NCI-H2227 (cell line): Measurements from ENCODE around the gene UTP14A.
A peak's percentile ranks its signal among the peaks of the same experiment; 100 is the strongest.

Experiments
- DNase-seq: peaks from one replicate; lab custom pipeline; 2025; ENCODE audit not compliant: unreplicated experiment; lab: John Stamatoyannopoulos, UW

Gene UTP14A

DNA sequence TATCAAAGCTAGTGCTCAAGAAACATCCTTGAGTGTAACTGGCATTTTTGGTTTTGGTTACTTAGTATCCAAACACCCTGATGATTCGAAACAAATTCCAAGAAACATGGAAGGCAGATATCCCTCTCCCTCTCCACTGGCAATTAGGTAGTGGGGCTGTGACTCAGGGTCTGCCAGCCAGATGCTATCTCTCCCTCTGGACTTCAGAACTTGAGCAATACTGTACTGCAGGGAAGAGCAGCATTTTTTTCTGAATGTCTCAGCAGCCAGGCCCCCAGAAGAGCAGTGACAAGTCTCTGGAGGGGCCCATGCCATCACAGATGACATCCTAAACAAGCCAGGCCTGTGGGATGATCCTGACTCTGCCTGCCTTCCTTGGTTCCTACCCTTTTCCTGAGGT, 39.2 kb downstream of the UTP14A start:
- no peak for DNase-seq

DNA sequence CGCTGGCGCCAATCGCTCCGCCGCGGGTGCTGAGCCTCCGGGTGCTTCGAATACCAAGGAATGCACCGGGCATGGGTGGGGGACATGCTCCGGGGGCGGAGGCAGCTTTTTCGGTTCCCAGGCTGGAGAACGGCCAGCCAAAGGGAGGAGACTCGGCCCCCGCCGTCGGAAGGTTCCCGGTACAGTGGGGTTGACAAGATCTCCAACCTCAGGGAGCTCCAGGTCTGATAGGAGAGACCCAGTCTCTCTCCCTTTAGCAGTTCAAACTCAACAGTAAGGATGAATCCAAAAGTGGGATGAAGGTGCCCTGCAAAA, 47.3 kb downstream of the UTP14A start:
- no peak for DNase-seq

DNA sequence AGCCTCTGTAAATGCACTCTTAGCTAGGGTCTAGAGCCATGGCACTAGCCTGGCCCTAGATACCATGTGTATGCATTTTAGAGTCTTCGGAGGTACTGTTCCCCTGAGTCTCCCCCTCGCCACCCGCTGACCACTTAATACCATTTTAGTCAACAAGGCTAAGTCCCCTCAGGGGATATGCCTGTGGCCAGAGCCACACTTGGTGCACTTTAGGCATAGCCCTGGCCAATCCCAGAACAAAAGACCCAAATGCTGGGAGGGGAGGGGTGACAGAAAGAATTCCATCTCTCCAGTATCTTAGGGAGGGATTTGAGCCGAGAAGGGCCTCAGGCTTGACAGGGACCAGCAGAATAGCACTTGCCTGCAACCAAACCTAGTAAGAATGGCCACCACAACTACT, 47.9 kb downstream of the UTP14A start:
- no peak for DNase-seq

DNA sequence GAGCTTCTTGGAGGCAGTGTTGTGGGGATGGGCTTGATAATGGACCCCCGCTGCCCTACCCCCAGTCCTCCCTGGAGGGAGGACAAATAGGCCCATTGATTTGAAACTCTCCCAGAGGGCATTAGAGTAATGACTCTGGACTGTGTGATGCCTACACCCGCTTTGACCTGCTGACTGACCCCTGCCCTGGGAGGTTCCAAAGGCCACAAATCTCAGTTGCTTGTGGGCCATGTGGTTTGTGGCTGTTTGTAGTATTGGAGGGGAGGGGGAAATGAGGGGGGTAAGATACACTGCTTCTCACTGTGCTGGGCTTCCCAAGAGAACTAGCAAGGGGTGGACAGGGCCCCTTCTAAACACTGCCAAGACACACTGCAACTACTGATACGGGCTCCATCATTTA, 48.8 kb downstream of the UTP14A start:
- DNase-seq, result no peak

DNA sequence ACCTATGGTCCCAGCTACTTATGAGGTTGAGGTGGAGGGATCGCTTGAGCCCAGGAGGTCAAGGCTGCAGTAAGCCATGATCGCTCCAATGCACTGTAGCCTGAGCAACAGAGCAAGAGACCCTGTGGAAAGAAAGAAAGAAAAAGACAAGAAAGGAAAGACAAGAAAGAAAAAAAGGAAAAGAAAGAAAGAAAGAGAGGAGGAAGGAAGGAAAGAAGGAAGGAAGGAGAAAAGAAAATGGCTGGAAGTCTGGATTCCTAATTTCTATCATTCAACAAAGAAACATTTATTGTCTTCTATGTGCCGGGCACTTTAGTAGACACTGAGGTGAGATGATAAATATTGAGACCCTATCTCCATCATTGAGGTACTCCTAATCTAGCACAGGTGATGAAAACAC, 49.7 kb downstream of the UTP14A start:
- no peak for DNase-seq

DNA sequence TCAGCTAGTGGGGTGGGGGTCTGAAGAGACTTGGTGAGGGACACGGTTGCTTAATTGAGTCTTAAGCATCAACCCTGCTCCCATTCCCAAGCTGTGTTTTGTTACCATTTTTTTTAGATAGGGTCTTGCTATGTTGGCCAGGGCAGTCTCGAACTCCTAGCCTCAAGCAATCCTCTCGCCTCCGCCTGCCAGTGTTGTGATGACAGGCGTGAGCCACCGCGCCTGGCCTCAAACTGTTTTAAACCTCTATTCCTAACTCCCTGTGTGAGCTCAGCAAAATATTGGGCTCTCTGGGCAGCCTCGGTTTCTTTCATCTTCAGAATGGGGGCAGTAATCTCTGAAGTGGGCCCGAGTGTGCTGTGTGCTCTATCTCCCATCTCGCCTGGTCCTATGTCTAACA, 50.2 kb downstream of the UTP14A start:
- DNase-seq, result no peak

DNA sequence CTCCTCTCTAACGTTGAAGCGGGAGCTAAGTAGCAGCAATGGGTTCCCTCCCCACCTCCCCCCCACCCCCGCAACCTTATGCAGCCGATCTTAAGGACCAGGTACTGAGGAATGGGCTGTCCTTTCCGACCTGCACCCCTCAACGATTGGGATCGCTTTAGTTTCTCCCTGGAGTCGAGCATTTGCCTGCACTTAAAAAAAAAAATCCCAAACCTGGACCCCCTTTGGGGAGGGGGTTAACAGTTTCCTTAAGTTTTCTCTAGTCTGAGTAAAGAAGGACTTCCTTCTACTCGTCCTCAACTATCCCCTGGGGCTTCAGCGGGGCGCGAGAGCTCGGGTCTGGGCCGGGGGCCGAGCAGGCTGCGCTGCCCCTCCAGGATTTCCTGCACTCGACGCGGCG, 50.8 kb downstream of the UTP14A start:
- DNase-seq, result no peak

DNA sequence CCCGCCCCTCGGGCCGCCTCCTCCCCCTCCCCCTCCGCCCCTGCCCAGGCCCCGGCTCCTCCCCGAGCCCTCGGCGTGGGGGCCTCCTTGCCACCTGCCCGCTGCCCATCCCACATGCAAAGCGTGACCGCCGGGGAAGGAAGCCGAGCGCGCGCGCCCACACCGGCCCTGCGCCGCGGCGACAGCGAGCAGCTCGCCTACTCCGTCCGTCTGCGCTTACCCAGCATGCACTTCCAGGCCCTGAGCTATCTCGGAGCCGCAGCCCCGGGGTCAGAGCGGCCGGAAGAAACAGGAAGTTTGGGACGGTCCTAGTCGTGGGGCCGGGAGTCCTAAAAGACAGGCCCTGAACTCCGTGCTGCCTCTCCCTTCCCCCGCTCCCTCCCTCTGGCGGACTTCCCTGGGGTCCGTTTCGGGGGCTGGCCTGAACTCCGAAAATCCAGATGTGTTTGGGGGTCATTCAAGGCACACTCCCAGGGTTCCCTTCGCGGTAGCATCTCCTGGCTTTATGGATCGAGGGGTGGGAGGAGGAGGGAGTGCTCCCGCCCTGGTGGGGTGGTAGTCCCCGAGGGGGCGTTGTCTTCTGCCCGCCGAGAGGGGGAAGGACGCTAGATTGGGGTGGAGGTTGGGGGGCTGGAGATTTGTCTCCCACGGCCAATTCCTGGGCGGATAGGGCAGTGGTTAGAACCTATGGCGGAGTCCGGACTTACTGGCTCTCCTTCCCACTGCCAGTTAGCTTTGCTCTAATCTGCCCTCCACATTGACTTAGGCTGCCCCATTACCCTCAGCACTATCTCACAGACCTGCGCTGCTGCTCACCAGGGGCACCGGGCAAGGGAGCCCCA, 51.5 kb downstream of the UTP14A start:
- DNase-seq, result peak; percentile 89

DNA sequence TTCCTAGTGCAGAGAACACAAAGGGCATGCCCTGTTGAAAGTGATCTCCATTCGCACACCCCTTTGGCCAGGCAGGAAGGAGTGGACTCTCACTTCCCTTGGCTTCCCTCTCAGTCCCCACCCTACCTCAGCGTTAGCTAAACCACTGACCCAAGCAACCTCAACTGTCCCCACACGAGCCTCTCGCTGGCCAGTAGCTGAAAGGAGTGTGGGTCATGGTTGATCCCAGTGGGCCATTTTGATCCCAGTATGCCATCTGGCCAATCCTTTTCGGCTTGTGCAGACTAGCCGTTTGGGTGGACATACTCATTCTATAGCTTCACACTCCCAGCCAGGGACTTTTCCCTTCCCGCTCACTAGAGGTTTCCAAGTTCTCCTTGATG, 52.1 kb downstream of the UTP14A start:
- DNase-seq, result no peak

DNA sequence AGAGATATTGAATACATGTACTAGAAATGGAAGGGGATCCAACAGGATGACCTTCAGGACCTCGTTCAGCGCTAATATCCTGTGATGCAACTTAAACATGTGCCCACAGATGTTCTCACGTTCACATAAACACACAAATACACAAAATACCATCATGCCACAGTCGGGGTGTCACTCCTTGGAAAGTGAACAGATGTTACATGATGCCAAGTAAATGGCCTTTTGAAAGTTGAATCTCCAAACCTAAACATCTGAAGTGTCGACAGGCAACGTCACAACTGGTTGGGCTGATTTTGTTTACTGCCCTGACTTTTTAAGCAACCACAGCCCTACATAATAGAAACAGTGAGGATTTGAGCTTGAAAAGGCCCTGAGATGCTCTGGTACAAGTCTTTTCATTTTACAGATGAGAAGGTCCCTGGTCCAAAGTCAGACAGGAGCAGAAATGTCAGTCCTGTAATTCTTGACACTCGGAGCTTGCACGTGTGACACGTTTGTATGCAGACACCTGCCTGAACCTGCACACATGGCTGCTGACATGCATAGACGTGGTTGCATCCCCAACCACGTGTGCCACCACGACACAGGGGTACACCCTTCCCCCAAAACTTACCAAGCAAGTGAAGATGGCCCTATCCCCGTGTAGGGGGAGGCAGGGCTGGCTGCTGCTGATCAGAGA, 53.0 kb downstream of the UTP14A start:
- DNase-seq, result no peak

DNA sequence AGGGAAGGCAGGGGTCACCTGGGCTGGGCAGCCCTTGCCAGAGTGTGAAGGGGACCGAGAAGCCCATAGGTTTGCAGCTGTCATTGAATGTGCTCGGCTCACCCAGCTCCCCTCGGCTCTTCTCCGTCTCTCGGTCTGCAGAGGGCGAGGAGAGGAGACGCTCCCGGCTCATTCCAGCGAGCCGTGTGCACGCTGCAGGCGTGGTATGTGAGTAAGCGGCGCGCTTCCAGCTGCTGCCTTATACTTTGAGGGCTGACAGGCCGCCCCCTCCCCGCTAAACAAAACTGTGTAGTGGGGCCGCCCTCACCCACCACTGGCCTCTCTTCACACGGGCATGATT, 53.5 kb downstream of the UTP14A start:
- peak; percentile 77 for DNase-seq

DNA sequence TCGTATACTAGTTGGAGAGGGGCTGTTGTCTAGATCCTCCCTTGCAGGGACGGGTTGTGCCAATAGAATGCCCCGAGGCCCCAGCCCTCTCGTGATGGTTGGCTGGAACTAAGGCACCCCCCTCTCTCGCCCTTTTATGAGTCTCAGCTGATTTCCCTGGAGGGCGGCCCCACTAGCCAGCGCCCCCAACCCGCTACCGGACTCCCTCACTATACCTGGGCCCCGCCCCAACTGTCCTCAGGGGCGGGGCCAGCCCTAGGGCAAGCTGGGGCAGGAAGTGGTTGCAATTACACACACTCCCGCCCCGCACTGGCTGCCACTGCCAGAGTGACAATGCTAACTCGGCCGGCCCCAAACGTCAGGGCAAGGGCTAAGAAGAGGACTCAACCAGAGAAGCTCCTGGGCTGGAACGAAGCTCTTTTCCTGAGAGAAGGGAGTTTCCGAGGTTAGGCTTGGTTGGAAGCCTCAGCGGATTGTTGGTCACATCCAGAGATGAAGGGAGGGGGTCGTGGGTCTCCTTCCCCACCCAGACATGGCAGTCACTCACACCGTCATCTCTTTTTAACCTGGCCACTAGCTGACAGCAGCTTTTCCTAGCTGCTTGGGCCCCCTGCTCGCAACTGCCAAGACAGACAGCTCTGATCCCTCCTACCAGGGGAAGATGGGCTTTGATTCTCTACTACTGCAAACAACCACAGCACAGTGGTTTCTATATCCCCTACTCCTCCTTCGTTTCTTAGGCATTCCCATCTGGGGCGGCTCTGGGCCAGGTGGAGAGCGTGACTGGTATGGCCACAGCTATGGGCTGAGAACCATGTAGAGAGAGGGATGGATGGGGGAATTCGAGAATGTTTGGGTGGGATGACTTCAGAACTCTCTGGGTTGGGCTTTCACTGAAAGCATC, 55.5 kb downstream of the UTP14A start:
- peak; percentile 91 for DNase-seq

DNA sequence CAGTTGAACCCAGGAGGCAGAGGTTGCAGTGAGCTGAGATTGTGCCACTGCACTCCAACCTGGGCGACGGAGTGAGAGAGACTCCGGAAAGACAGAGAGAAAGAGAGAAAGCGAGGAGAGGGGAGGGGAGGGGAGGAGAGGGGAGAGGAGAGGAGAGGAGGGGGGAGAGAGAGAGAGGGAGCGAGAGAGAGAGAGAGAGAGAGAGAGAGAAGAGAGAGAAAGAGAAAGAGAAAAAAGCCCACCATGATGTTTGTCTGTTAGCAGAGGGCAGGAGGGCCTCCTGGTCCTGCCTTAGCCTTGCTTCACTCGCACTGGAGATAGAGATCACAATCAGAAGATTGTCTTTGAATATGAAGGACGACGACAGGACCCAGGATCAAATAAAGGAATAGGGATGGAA, 57.8 kb downstream of the UTP14A start:
- no peak for DNase-seq

DNA sequence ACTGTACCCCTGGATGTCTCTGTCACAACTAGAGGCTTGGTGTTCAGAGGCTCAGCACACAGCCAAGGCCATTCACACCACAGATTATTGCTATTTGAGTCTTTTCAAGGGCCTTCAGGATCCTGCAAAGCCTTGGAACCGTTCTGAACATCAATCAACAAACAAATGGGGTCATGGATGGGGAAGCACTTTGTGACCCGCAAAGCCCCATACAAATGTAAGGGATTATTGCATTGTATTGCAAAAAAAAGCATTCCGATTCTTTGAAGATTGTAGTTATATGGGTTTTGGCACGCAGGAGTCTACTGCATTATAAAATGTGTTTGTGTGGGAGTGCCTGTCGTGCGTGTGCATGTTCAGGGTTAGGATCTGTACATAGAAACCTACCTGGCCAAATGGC, 59.2 kb downstream of the UTP14A start:
- no peak for DNase-seq

DNA sequence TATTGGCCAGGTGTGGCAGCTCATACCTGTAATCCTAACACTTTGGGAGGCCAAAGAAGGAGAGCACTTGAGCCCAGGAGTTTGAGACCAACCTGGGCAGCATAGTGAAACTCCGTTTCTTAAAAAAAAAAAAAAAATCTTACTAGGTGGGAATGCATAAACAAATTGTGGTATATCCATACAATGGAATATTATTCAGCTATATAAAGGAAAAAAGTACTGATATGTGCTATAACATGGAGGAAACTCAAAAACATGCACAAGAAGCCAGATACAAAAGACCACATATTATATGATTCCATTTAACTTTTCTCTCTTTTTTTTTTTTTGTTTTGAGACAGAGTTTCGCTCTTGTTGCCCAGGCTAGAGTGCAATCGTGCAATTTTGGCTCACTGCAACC, 63.0 kb downstream of the UTP14A start:
- no peak for DNase-seq

DNA sequence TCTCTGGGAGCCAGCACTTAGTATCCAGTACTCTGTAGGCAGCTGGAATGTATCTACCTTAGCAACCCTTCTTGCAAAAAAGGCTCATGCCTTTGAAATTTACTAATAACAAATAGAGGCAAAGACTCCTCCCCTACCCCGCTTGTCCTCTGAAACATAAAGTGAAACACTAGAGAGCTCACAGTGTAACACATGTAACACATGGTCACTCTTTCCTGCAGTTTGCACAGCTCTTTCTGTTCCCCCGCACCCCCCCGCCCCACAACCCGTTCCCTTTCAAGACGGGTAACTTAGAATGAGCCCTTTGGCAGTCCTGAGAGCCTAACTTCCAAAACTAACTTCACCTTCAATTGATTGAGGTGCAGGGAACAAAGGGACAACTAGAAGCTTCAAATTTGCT, 70.5 kb downstream of the UTP14A start:
- DNase-seq, result no peak
